Iris pigment epithelial cell (primary cell): ENCODE data around the gene SDC3.
"Not testable (repeated sequence)": the region's sequence is repeated elsewhere in the genome, so short reads cannot be mapped to it uniquely, and the experiment has no call there.

ENCODE experiments used
- DNase-seq: peaks from one replicate; pipeline ENCODE4 v3.0.0-alpha.2; 2011; ENCODE audit warnings: low read depth

SDC3 gene

GRCh38 chr1:30875197-30875596, 33.4 kb downstream of the SDC3 start:
- no peak for DNase-seq

DNA sequence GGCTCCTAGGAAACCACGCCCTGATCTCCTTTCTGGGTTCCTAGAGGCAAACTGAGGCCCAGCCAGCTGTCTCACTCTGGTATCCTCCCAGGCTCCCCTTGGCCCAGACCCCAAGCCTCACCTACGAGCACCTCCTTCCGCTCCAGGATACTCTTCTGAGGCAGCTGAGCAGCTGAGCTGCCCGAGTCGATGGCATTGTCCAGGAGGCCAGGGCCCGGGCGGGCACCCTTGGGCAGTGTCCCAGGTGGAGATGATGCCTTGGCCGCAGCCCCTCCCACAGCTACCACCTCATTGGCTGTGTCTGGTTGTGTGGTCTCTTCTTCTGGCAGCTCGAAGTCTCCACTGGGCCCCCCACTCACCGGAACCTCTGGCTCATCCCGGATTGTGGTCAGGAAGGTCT, 34.4 kb downstream of the SDC3 start:
- no peak for DNase-seq

- DNase-seq: no peak
These were observed 35.7 kb downstream of the SDC3 start for GRCh38 chr1:30872948-30873263.

DNA sequence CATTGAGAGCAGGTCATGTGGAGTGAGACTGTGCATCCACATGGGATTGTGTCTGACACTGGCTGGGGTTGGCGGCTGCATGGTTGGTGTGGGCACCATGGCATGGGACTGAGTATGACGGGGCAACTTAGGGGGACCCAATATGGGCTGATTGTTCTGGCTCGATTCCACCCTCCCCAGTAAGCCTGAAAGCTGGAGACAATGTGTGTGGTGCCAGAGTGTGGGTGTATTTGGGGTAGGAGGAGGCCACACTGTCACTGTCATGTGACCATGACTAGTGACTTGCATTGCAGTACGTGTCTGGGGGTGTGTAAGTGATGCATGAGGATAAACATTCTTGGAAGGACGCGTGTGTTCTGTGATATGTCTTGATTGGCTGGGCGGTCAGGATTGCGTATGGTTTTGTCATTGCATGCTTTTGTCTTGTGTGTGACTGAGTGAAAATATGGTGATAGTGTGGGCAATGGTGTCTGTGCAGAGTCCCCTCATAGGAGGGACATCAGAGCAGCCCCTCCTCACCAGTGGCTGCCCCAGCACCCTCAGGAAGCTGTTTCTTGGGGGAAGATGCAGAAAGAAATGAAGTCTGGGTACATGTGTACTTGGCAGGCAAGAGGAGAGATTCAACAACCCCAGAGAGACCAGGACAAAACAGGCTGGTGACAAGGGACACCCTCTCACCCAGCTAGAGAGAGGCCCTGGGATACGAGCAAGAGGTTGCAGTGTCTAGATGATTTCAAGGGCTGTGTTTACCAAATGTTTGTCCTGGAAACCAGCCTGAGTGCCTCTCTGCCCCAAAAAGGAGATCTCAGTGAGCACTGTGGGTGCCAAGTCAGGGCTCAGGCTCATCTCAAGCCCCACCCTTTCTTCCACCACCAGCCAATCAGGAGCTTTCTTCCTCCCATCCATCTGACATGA, 36.3 kb downstream of the SDC3 start:
- no peak for DNase-seq

DNA sequence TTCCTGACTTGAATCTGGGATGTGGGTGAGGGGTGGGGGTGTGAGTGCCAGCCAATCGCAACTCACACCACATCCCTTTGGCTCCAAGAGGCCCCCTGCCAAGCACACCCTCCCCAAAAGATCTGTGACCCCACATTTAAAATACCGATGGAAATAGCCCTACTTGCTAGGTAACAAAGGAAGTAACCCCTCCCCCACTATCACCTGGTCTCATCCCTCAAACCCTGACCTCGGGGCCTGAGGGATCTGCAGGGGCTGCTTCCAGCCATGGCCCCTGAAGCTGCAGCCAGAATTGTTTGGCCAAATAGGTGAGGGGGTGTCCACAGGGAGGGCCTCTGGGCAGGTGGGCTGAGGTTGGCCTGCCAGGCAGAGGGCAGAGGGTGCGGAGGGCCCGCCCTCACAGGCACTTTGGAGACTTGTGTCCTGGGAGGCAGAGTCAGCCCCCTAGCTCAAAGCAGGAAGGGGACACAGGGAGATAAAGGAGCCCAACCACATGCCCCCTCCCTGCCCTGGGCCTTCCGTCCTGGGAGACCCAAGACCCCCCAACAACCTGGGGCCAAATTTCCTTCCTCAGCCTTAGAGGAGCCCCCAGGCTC, 37.2 kb downstream of the SDC3 start:
- no peak for DNase-seq

DNA sequence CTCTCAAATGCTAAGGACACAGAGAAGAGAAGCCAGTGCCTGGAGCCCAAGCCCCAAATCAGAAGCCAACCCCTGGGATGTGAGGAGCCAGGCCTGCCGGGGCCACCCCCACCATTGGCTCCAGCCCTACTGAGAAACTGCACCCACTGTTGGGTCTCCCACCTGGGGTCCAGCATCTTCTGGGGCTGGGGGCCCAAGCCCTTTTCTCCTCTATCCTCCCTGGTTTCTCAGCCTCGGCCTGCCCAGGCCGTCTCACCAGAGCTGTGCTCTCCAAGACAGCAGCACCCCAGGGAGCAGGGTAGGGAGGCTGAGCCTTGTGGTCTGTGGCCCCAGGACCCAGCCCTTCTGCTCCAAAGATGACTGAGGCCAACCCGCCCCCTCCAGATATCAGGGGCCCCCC, 37.9 kb downstream of the SDC3 start:
- no peak for DNase-seq

DNA sequence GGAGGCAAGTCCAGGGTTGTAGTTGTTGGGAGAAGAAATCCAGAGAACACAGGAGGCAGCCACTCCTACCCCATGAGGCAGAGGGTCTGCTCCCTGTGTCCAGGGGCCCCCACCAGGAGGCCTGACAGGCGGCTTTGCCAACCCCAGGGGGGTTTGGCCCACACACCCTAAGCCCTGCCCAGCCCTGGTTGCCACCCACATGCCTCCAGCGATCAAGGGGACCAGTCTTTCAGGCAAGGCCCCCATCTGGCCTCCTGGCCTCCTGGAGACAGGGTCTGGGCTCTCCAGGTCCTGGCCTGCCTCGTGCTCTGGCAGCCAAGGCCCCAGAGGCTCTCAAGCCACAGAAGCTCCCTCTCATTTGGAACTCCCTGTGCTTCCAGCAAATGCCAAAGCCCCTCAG, 38.5 kb downstream of the SDC3 start:
- no peak for DNase-seq

DNA sequence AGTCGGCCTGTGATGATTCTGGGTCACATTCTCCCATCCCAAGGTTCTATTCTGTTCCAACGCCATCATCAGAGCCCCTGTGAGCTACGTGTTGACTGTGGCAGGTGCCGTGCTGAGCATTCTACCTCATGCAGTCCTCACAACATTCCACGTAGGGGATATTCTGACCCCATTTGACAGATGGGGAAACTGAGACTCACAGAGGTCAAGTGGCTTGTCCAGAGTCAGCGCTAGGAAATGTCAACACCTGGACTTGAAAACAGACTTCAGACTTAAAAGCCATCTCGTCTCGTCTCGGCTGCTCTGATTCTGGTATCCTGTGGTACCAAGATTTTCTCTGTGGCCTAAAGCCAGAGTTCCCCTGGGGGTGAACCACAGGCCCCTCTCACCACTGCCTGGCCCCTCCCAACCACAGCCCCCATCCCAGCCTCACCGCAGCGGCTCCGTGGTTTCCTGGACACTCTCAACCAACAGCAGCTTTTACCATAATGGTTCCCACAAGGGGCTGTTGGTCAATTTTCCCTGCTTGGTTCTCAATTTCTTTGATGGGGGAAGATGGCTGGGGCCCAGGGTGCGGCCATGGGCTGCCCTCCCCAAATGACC, 39.6 kb downstream of the SDC3 start:
- no peak for DNase-seq

DNA sequence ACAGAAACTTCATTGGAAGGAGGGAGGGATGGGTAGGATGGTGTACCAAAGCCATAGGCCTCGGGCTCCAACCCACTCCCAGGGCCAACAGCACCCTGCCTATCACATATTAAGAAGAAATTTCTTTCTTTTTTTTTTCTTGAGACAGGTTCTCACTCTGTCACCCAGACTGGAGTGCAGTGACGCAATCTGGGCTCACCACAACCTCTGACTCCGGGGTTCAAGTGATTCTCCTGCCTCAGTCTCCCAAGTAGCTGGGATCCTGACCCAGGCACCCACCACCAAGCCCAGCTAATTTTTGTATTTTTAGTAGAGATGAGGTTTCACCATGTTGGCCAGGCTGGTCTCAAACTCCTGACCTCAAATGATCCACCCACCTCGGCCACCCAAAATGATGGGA, 40.5 kb downstream of the SDC3 start:
- not testable (repeated sequence) for DNase-seq

GRCh38 chr1:30867537-30867936, 41.0 kb downstream of the SDC3 start:
- DNase-seq: no peak

GRCh38 chr1:30866594-30866993, 42.0 kb downstream of the SDC3 start:
- no peak for DNase-seq

GRCh38 chr1:30864681-30865080, 43.9 kb downstream of the SDC3 start:
- DNase-seq: no peak

DNA sequence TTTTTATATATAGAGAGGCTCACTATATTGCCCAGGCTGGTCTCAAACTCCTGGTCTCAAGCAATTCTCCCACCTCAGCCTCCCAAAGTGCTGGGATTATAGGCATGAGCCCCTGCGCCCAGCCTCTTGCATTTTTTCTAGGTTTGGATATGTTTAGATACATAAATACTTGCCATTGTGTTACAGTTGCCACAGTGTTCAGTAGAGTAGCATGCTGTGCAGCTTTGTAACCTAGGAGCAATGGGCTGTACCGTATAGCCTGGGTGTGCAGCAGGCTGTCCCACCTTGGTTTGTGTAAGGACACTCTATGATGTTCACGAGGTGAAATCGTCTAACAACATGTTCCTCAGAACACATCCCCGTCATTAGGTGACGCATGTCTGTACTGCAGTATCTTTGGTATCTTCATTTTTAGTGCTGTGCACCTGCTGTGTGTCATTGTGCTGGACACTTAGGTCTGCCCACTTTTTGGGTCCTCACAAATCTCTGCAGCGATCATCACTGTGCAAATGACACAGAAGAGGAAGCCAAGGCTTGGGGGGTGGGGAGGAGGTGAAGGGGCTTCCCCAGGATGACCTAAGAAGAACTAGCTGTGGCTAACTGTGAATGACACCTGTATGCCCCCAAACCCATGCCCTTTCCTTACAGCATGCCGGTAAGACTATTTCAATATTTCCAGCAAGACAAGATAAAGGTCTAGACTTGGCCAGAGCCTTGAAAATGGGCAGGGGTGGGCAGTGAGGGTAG, 44.5 kb downstream of the SDC3 start:
- no peak for DNase-seq

GRCh38 chr1:30860320-30860652, 48.3 kb downstream of the SDC3 start:
- no peak for DNase-seq

GRCh38 chr1:30857964-30858363, 50.6 kb downstream of the SDC3 start:
- no peak for DNase-seq

- no peak for DNase-seq
These were observed 51.5 kb downstream of the SDC3 start for GRCh38 chr1:30857062-30857461.

- DNase-seq: no peak
These were observed 52.2 kb downstream of the SDC3 start for GRCh38 chr1:30856260-30856790.

DNA sequence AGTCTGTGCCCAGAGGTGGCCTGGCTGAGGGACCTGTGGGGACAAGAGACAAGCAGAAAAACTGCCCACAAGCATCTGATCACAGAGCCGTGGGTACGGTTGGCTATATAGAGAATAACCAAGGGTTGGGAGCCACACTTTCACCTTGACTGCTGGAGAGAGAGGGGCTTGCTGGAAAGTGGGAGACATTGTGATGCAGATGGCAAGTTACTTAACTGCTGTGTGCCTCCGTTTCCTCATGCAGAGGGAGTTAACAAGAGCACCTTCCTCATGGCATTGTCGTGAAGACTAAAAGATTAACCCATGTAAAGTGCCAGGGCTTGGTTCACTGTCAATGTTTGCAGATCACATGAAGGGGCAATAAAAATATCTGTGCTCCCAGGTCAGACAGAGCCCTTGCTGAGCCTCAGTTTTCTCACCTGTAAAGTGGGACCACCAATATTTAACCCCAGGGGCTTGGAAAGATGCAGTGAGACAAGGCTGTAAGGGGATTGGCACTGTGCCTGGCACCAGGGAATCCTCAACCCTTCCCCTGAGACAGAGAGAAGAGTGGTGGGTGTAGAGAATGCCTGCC, 52.8 kb downstream of the SDC3 start:
- no peak for DNase-seq

DNA sequence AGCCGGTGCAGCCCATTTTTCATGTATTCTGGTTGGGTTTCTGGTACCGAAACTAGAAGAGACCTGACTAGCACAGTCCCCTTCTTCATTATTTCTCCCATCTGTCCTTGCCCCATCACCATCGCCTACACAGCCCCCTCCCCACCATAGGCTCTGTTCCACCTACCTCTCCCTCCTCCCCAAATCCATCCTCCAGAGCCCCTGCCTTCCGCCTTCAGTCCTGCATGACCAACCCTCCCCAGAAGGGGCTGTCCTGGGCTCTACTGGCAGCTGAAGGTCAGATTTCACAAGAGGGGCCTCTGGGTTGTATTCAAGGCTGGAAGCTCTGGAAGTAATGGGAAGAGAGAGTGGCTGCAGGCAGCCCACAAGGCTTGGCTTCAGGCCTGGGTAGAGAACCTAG, 55.2 kb downstream of the SDC3 start:
- no peak for DNase-seq

GRCh38 chr1:30852026-30852425, 56.5 kb downstream of the SDC3 start:
- DNase-seq: peak; percentile 37

GRCh38 chr1:30851286-30851685, 57.3 kb downstream of the SDC3 start:
- no peak for DNase-seq

DNA sequence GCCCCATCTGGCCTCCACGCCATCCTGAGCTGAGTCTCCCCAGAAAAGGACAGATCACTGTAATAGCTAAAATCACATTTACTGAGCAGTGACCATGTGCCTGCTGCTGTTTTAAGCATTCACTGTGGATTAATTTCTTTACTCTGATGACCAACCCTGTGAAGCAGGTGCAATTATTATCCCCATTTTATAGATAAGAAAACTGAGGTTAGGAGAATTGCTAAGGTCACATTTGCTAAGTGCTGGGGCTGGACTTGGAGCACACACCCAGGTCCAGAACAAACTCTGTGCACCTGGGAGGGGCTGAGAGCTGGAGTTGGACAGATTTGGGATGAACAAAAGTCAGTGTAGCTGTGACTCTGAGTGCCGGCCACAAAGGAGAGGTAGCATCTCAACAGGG, 58.0 kb downstream of the SDC3 start:
- no peak for DNase-seq
